ENCODE results near the gene B3GALNT2.

Gene B3GALNT2

GRCh38 chr1:235429143-235429542, 75.1 kb downstream of the B3GALNT2 start:
- in situ Hi-C loops (cut with HindIII; ENCODE audit: low pct_unique_long_range_greater_than_20kb, low sequenced_read_pairs) = no loop called here
- no peak for DNase-seq (ENCODE audit: low read depth in 1 of 2, low spot score in 1 of 2)
- TF ChIP-seq JUND (IDR thresholded peaks at IDR 0.05; ENCODE audit: low read depth) = no peak

GRCh38 chr1:235427447-235427846, 76.8 kb downstream of the B3GALNT2 start:
- no peak for DNase-seq (ENCODE audit: low read depth in 1 of 2, low spot score in 1 of 2)
- no peak for TF ChIP-seq JUND (IDR thresholded peaks at IDR 0.05; ENCODE audit: low read depth)
- in situ Hi-C loops (cut with HindIII; ENCODE audit: low pct_unique_long_range_greater_than_20kb, low sequenced_read_pairs) = no loop called here

GRCh38 chr1:235426680-235427079, 77.6 kb downstream of the B3GALNT2 start:
- TF ChIP-seq JUND (IDR thresholded peaks at IDR 0.05; ENCODE audit: low read depth) = no peak
- in situ Hi-C loops (cut with HindIII; ENCODE audit: low pct_unique_long_range_greater_than_20kb, low sequenced_read_pairs) = no loop called here
- DNase-seq (ENCODE audit: low read depth in 1 of 2, low spot score in 1 of 2) = no peak

- in situ Hi-C loops (cut with HindIII; ENCODE audit: low pct_unique_long_range_greater_than_20kb, low sequenced_read_pairs) = no loop called here
- TF ChIP-seq JUND (IDR thresholded peaks at IDR 0.05; ENCODE audit: low read depth) = no peak
- DNase-seq (ENCODE audit: low read depth in 1 of 2, low spot score in 1 of 2) = no peak
These were observed 78.1 kb downstream of the B3GALNT2 start for GRCh38 chr1:235426143-235426542.

GRCh38 chr1:235425357-235425756, 78.9 kb downstream of the B3GALNT2 start:
- TF ChIP-seq JUND (IDR thresholded peaks at IDR 0.05; ENCODE audit: low read depth) = no peak
- DNase-seq (ENCODE audit: low read depth in 1 of 2, low spot score in 1 of 2) = no peak
- in situ Hi-C loops (cut with HindIII; ENCODE audit: low pct_unique_long_range_greater_than_20kb, low sequenced_read_pairs) = no loop called here

- DNase-seq (ENCODE audit: low read depth in 1 of 2, low spot score in 1 of 2) = no peak
- TF ChIP-seq JUND (IDR thresholded peaks at IDR 0.05; ENCODE audit: low read depth) = no peak
- in situ Hi-C loops (cut with HindIII; ENCODE audit: low pct_unique_long_range_greater_than_20kb, low sequenced_read_pairs) = no loop called here
These were observed 80.2 kb downstream of the B3GALNT2 start for GRCh38 chr1:235424092-235424491.

- in situ Hi-C loops (cut with HindIII; ENCODE audit: low pct_unique_long_range_greater_than_20kb, low sequenced_read_pairs) = no loop called here
- DNase-seq (ENCODE audit: low read depth in 1 of 2, low spot score in 1 of 2) = no peak
- TF ChIP-seq JUND (IDR thresholded peaks at IDR 0.05; ENCODE audit: low read depth) = no peak
These were observed 81.0 kb downstream of the B3GALNT2 start for GRCh38 chr1:235423214-235423652.

GRCh38 chr1:235421751-235422150, 82.5 kb downstream of the B3GALNT2 start:
- DNase-seq (ENCODE audit: low read depth in 1 of 2, low spot score in 1 of 2) = no peak
- in situ Hi-C loops (cut with HindIII; ENCODE audit: low pct_unique_long_range_greater_than_20kb, low sequenced_read_pairs) = no loop called here
- no peak for TF ChIP-seq JUND (IDR thresholded peaks at IDR 0.05; ENCODE audit: low read depth)

GRCh38 chr1:235417086-235417697, 87.1 kb downstream of the B3GALNT2 start:
- in situ Hi-C loops (cut with HindIII; ENCODE audit: low pct_unique_long_range_greater_than_20kb, low sequenced_read_pairs) = no loop called here
- peak; percentile 64 to 80 for DNase-seq (ENCODE audit: low read depth in 1 of 2, low spot score in 1 of 2)

GRCh38 chr1:235416662-235417049, 87.6 kb downstream of the B3GALNT2 start:
- in situ Hi-C loops (cut with HindIII; ENCODE audit: low pct_unique_long_range_greater_than_20kb, low sequenced_read_pairs) = no loop called here
- no peak for TF ChIP-seq JUND (IDR thresholded peaks at IDR 0.05; ENCODE audit: low read depth)
- no peak for DNase-seq (ENCODE audit: low read depth in 1 of 2, low spot score in 1 of 2)

More at GRCh38 chr1:235417086-235417697, 87.1 kb downstream of the B3GALNT2 start:
- TF ChIP-seq JUND (IDR thresholded peaks at IDR 0.05; ENCODE audit: low read depth) = no peak

- DNase-seq (ENCODE audit: low read depth in 1 of 2, low spot score in 1 of 2) = peak; percentile 69 to 91
- no peak for TF ChIP-seq JUND (IDR thresholded peaks at IDR 0.05; ENCODE audit: low read depth)
- in situ Hi-C loops (cut with HindIII; ENCODE audit: low pct_unique_long_range_greater_than_20kb, low sequenced_read_pairs) = no loop called here
These were observed 89.0 kb downstream of the B3GALNT2 start for GRCh38 chr1:235415008-235415904.

- in situ Hi-C loops (cut with HindIII; ENCODE audit: low pct_unique_long_range_greater_than_20kb, low sequenced_read_pairs) = no loop called here
- no peak for TF ChIP-seq JUND (IDR thresholded peaks at IDR 0.05; ENCODE audit: low read depth)
- peak in 1 of 2 experiments; percentile 89 for DNase-seq (ENCODE audit: low read depth in 1 of 2, low spot score in 1 of 2)
These were observed 92.5 kb downstream of the B3GALNT2 start for GRCh38 chr1:235411489-235412486.

Measured in T47D (cell line).